Duodenal mucosa (tissue), 2 donors: ENCODE results near the gene LINGO1.

ENCODE experiments used
- H3K27ac ChIP-seq: one replicate; pipeline ENCODE4 v1.7.0; 2013; ENCODE audit warnings: low read depth, low read length
- H3K27me3 ChIP-seq, 2 donors: one replicate each; pipeline ENCODE4 v1.7.0; 2013; ENCODE audit warnings: low read length in 2 of 2, control low read depth in 1 of 2; ENCODE audit not compliant: insufficient read depth in 2 of 2, control insufficient read depth in 1 of 2
- H3K36me3 ChIP-seq, 2 donors: one replicate each; pipeline ENCODE4 v1.7.0; 2013; ENCODE audit warnings: low read length in 2 of 2, control low read depth in 1 of 2; ENCODE audit not compliant: insufficient read depth in 2 of 2, control insufficient read depth in 1 of 2
- H3K4me1 ChIP-seq, 2 donors: one replicate each; pipeline ENCODE4 v1.7.0; 2013; ENCODE audit warnings: low read length in 2 of 2, control low read depth in 1 of 2; ENCODE audit not compliant: insufficient read depth in 2 of 2, control insufficient read depth in 1 of 2
- H3K4me3 ChIP-seq, 2 donors: one replicate each; pipeline ENCODE4 v1.7.0; 2013; ENCODE audit warnings: low read length in 2 of 2, low read depth in 1 of 2
- H3K9ac ChIP-seq, 2 donors: one replicate each; pipeline ENCODE4 v1.7.0; 2013; ENCODE audit warnings: low read length in 2 of 2, low read depth in 1 of 2
- H3K9me3 ChIP-seq, 2 donors: one replicate each; pipeline ENCODE4 v1.7.0; 2013; ENCODE audit warnings: low read length in 2 of 2, control low read depth in 1 of 2; ENCODE audit not compliant: control insufficient read depth in 1 of 2

LINGO1 gene

GRCh38 chr15:77574521-77575202 is 58.0 kb downstream of the LINGO1 start:
- no peak overlapping the region for H3K27ac ChIP-seq
- no peak overlapping the region for H3K4me3 ChIP-seq
- H3K4me1 ChIP-seq = peaks cover 7 to 10% of the 10 kb centered on the region in 2 donors
- no peaks in the 10 kb centered on the region for H3K9me3 ChIP-seq
- no peak overlapping the region for H3K9ac ChIP-seq
- H3K27me3 ChIP-seq = no peaks in the 10 kb centered on the region
- no peaks in the 10 kb centered on the region for H3K36me3 ChIP-seq

GRCh38 chr15:77573802-77574201 is 58.9 kb downstream of the LINGO1 start:
- H3K27ac ChIP-seq = no peak overlapping the region
- no peak overlapping the region for H3K9ac ChIP-seq
- no peak overlapping the region for H3K4me3 ChIP-seq
- no peaks in the 10 kb centered on the region for H3K36me3 ChIP-seq
- no peaks in the 10 kb centered on the region for H3K9me3 ChIP-seq
- H3K4me1 ChIP-seq = peaks cover 11 to 13% of the 10 kb centered on the region in 2 donors
- no peaks in the 10 kb centered on the region for H3K27me3 ChIP-seq

GRCh38 chr15:77572186-77572585 is 60.5 kb downstream of the LINGO1 start:
- Histone ChIP-seq H3K4me1 (peaks cover 17 to 18% of the 10 kb centered on the region in 2 donors), H3K9me3 (no peaks in the 10 kb centered on the region), H3K9ac (no peak overlapping the region), H3K36me3 (no peaks in the 10 kb centered on the region), H3K27me3 (no peaks in the 10 kb centered on the region), H3K4me3 (no peak overlapping the region), H3K27ac (no peak overlapping the region)

- no peaks in the 10 kb centered on the region for H3K27me3 ChIP-seq
- no peak overlapping the region for H3K9ac ChIP-seq
- H3K27ac ChIP-seq = no peak overlapping the region
- H3K36me3 ChIP-seq = no peaks in the 10 kb centered on the region
- no peaks in the 10 kb centered on the region for H3K9me3 ChIP-seq
- H3K4me3 ChIP-seq = no peak overlapping the region
- H3K4me1 ChIP-seq = peaks cover 17 to 18% of the 10 kb centered on the region in 2 donors
These were observed 61.0 kb downstream of the LINGO1 start for GRCh38 chr15:77571741-77572140.

GRCh38 chr15:77571181-77571580 is 61.5 kb downstream of the LINGO1 start:
- Histone ChIP-seq H3K4me3 (no peak overlapping the region), H3K36me3 (no peaks in the 10 kb centered on the region), H3K27me3 (no peaks in the 10 kb centered on the region), H3K4me1 (peaks cover 17 to 18% of the 10 kb centered on the region in 2 donors), H3K27ac (no peak overlapping the region), H3K9ac (no peak overlapping the region), H3K9me3 (no peaks in the 10 kb centered on the region)

- Histone ChIP-seq H3K27me3 (no peaks in the 10 kb centered on the region), H3K9me3 (no peaks in the 10 kb centered on the region), H3K4me1 (peaks cover 11 to 12% of the 10 kb centered on the region in 2 donors), H3K4me3 (peak overlapping the region; percentile 28 to 54), H3K36me3 (no peaks in the 10 kb centered on the region), H3K27ac (no peak overlapping the region), H3K9ac (peak overlapping the region in 1 of 2 donors; percentile 29)
These were observed 63.0 kb downstream of the LINGO1 start for GRCh38 chr15:77569729-77570125.

- Histone ChIP-seq H3K27me3 (no peaks in the 10 kb centered on the region), H3K4me3 (peak overlapping the region; percentile 28 to 54), H3K9me3 (no peaks in the 10 kb centered on the region), H3K4me1 (peaks cover 11 to 12% of the 10 kb centered on the region in 2 donors), H3K27ac (no peak overlapping the region), H3K9ac (peak overlapping the region; percentile 1 to 29), H3K36me3 (no peaks in the 10 kb centered on the region)
These were observed 63.6 kb downstream of the LINGO1 start for GRCh38 chr15:77568973-77569728.

- Histone ChIP-seq H3K9me3 (no peaks in the 10 kb centered on the region), H3K36me3 (no peaks in the 10 kb centered on the region), H3K4me1 (peaks cover 11 to 12% of the 10 kb centered on the region in 2 donors), H3K4me3 (no peak overlapping the region), H3K27me3 (no peaks in the 10 kb centered on the region), H3K27ac (no peak overlapping the region), H3K9ac (no peak overlapping the region)
These were observed 64.4 kb downstream of the LINGO1 start for GRCh38 chr15:77568014-77568972.

- Histone ChIP-seq H3K9me3 (no peaks in the 10 kb centered on the region), H3K4me3 (no peak overlapping the region), H3K27me3 (no peaks in the 10 kb centered on the region), H3K36me3 (no peaks in the 10 kb centered on the region), H3K9ac (no peak overlapping the region), H3K27ac (no peak overlapping the region), H3K4me1 (peaks cover 11 to 12% of the 10 kb centered on the region in 2 donors)
These were observed 65.5 kb downstream of the LINGO1 start for GRCh38 chr15:77567202-77567601.
